Activated naive CD4-positive, alpha-beta T cell (primary cell): Measurements from ENCODE around the gene RASD1.
A peak's percentile ranks its signal among the peaks of the same experiment; 100 is the strongest.

Experiments used
- DNase-seq, 4 experiments: peaks; one replicate each; lab custom pipeline; 2025; lab: John Stamatoyannopoulos, UW

RASD1 gene

GRCh38 chr17:17496189-17497064, at the start of gene RASD1:
Gene RASD1, minus strand, starts transcription at chr17:17496395. Its CDS starts 214 bp downstream, at chr17:17496181.
- peak; percentile 24 to 71 (median 53) for DNase-seq

DNA sequence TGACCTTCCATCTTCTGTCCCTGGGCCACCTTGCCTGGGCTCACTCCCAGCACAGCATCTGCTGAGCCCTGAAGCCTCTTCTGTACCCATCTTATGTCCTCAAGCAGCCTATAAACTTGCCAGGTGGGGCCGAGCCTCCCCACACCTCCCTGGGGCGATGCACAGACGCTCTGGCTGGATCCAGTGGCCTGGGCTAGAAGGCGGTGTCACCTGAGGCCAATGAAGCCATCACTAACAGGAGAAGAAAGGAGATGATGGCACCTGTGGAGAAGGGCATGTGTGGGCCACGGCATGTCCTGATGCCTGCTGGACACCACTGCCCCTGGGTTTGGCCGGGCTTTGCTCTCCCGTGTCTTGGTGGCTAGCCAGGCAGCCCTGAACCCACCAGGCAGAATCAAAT, 49.8 kb upstream of the RASD1 start:
- no peak for DNase-seq

DNA sequence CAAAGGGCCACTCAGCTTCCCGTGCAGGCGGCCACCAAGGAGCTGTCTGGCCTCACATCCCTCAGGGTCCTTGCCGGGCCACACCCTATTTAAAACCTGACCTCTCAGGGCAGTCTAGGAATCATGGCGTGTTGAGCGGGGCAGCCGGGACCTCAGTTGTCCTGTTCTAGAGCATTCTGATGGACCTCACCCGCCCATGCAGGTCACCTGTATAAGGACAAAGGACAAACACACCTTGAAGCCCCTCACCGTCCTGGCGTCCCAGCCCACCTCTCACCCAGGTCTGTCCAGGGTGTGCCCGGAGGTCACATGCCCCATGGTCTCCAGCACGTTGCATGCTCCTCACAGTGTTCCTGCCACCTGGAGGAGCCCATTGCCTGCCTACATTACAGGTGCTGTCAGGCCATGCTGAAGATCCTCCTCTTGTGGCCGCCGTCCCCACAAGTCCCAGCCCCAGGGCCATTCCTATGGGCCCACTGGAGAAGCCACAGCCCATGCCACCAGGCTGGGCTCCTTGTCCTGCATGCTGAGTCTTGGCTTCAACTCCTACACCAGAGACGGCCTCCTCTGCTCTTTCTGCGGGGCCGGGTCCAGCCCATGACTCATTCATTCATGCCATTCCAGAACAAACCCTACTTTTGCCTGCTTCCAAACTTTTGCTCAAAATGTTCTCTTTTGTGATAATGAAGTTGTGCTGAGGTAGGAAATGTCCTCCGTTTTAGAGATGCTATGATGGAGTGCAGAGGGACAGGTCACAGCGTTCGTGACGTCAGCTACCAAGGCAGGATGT, 49.0 kb upstream of the RASD1 start:
- DNase-seq, result no peak

GRCh38 chr17:17542906-17543635, 46.9 kb upstream of the RASD1 start:
- DNase-seq, result no peak

- DNase-seq, result no peak
These were observed 45.4 kb upstream of the RASD1 start for GRCh38 chr17:17541640-17542001.

GRCh38 chr17:17540935-17541639, 44.9 kb upstream of the RASD1 start:
- DNase-seq, result no peak

- no peak for DNase-seq
These were observed 44.2 kb upstream of the RASD1 start for GRCh38 chr17:17540278-17540906.

DNA sequence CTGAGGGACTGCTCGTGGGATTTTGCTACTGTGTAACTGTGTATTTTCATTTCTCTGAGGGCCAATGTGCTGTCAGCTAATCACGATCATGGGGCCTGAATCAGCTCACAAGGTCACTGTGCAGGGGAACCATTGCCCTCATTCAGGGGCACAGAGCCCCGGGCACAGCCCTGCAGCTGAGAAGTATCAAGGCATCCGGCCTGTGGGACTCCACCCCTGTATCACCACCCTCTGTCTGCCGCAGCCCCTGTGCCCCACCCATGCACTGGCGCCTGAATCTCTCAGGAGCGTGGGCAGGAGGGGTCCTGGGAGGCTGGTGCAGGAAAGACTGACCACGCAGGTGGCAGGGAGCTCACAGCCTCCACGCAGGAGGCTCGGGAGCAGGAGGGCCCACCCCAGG, 43.4 kb upstream of the RASD1 start:
- DNase-seq, result no peak

GRCh38 chr17:17538417-17539391, 42.5 kb upstream of the RASD1 start:
- DNase-seq, result no peak

DNA sequence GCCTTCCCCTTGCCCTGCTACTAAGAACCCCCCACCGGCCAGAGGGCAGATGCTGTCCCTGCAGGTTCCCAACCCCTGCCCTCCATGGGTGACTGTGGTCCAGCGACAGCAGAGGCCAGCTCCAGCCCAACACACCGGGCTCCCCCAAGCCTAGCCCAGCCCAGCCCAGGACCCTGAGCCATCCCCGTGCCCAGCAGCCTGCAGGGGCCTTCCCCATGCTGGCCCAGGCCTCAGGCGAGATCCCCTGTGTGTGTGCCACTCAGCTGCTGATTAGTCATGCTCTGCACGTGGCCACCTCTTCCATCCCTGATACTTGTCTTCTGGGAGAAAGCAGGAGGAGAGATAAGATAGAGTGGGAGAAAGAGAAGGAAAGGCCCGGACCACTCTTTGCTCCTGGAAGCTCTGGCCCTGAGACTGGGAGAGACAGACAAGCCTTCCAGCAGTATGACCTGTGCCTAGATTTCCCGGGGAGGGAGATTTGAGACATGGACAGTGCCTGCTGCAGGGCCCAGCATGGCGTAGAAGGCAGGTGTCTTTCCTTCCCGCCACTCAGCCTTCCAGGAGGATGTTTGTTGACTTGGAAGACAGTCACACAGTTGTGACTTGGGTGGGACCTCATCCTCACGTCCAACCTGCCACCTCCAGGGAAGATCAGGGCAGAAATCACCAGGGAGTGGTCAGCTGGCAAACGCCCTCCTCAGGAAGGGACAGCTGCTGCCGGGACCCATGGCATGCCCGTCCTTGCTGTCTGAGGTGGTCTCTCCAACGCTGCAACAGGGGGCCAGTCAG, 41.3 kb upstream of the RASD1 start:
- DNase-seq, result no peak

- no peak for DNase-seq
These were observed 40.5 kb upstream of the RASD1 start for GRCh38 chr17:17536702-17537101.

DNA sequence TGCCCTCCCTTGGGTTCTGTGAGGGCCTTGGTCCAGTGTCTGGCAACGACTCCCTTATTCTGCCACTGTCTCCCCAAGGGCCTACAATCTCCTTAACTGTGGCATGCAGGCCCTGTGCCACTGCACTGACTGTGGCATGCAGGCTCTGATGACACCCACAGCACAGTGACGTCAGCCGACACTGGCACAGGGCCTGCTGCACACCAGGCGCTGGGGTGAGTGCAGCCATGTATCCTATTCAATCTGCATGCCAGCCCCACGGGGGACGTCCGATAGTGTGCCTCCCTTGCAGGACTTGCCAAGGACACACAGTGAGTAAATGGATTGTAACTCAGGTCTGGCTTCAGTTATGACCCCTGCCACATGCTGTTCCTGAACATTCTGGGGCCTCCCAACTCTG, 39.8 kb upstream of the RASD1 start:
- no peak for DNase-seq

DNA sequence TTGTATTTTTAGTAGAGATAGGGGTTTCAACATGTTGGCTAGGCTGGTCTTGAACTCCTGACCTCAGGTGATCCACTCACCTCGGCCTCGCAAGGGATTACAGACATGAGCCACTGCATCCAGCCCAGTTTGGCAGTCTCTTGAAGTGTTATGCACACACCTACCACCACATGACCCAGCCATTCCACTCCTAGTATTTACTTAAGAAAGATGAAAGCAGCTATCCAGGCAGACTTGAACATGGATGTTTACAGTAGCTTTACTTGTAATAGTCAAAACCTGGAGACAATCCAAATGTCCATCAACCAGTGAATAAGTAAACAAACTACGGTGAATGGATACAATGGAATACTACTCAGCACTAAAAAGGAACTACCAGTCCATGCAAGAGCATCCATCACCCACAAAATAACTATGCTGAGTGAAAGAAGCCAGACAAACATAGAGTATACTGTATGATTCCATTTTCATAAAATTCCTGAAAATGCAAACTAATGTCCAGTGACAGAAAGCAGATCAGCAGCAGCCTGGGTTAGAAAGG, 37.8 kb upstream of the RASD1 start:
- no peak for DNase-seq

- no peak for DNase-seq
These were observed 36.8 kb upstream of the RASD1 start for GRCh38 chr17:17532991-17533390.

DNA sequence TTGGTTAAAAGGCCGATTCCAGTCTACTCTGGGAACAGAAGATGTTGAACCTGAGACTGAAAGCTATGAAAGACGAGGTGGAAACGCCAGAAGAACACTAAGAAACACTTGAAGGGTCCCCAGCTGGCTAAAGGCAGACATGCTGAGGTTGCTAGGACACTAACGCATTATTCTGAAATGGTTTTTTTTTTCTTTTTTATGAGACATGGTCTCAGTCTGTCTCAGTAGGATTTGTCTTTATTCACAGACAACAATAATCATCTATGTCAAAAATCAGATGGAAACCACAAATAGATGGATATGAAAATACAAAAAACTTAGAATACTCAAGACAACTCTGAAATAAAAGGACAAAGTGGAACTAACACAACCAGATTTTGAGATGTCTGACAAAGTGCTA, 35.0 kb upstream of the RASD1 start:
- no peak for DNase-seq

DNA sequence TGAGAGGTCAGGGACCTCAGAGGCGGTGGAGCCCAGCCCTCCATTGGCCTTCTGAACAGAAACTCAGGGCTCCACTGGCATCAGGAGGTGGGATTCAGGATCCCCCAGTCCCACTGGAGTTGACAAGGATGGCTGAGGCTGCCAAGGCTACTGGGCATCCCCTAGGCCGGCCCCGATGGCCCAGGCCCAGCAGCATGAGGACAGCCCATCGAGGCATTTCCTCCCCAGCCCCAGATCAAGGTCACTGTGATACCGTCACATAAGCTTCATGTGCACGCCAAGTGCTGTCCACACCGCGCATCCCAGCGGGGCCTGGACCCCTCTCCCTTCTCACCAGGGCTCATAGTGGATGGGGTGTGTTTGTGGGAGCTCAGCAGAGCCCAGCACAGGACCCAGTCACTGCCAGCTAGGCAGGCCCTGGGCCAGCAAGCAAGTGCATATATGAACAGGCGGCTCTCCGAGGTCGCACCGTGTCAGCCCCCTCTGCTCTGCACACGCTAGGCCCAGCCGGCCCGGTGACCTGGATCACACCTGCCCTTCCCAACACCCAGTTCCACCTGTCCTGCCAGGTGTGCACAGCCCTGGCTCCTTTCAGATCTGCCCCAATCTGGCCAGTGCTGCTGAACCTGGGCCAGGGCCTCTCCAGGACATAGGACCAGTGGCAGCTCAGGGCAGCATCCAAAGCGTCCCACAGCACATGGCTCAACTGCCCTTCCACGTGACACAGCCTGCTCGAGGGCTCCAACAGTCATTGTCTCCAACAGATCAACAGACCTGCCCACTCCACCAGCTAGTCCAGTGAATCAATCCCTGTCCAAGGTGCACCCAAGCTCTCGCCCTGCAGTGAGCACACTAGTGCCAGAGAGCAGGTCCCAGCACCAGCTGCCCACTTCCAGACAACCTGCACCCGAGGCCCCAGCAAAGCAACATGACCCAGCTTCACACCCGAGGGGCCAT, 32.8 kb upstream of the RASD1 start:
- DNase-seq, result no peak

DNA sequence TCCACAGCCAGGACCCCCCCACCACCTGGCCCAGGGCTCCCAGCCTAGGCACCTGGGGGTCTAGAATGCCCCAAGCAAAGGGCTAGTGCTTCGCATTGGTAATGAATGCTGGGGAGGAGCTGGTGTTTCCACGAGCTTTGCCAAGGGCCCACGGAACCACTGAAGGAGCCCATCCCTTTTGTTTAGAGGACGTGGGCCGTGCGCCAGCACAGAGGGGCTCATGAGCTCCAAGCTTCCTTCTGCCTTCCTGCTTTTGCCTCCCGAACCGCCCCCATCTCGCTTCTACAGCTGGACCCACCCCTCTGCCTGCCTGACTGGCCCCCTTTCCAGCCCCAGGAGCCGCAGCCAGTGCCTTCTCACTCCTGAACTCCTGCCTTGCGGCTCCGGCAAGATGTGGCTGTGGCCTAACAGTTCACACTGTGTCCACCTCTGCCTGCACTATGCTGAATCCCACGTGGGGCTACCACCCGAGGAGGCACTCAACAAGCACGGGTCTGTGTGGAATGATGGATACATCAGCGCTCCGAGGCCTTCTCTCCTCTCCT, 31.8 kb upstream of the RASD1 start:
- DNase-seq, result no peak

DNA sequence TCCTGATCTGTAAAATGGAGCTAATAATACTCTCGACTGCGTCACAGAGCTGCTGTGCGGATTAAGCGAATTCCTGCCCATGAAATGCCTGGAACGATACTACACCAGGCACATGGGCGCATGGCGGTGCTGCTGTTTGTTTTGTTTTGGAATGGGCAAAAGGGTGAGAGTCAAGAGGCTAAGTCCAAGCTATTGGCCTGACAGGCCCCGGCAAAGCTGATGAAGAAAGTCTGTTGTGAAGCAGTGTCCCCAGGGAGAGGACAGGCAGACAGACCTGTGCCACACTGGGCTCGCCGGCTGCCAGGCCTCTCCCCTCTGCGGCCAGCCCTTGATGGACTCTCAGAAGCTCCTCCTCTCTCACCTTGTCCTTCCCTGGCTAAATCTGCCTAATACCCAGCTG, 31.3 kb upstream of the RASD1 start:
- DNase-seq, result no peak
